Right renal cortex interstitium (tissue), 3 donors: ENCODE data around the gene LIN9. TPM values are rescaled to one million over a fixed set of nuclear protein-coding genes. Genes with fewer than 3 reads are reported as not detected.

Experiments
- DNase-seq, 3 donors: peaks; one replicate each; pipeline ENCODE4 v3.0.0-alpha.2; 2013; ENCODE audit warnings: low read depth in 3 of 3, low spot score in 2 of 3
- polyA plus RNA-seq, 3 donors: library from polyadenylated mRNA; unstranded; fragments of 120-200 nt; gene quantifications; one replicate each; pipeline ENCODE4 v1.2.1, GENCODE V29; 2013; ENCODE audit not compliant: insufficient read length in 3 of 3

Gene LIN9
- polyA plus RNA-seq, 3 donors = 10.5 to 12.1 (median 11.7) TPM

DNA sequence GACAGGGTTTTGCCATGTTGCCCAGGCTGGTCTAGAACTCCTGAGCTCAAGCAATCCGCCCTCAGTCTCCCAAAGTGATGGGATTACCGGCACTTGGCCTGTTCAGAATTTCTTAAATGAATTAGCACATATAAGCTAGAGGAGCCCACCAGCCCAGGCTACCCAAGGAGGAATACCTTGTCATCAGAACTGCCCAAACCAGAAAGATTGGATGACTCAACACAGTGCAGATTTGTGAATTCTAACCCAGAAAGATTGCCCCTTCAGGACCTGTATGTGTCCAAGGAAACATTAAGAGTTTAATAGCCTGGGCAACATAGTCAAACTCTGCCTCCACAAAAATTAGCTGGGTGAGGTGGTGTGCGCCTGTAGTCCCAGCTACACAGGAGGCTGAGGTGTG is 14.0 kb upstream of the LIN9 start:
- no peak for DNase-seq

- no peak for DNase-seq
Measured at GRCh38 chr1:226320930-226321329, 12.0 kb upstream of the LIN9 start.

- DNase-seq = no peak
Measured at GRCh38 chr1:226318471-226318870, 9.5 kb upstream of the LIN9 start.

- DNase-seq = no peak
Measured at GRCh38 chr1:226314055-226314454, 5.1 kb upstream of the LIN9 start.

DNA sequence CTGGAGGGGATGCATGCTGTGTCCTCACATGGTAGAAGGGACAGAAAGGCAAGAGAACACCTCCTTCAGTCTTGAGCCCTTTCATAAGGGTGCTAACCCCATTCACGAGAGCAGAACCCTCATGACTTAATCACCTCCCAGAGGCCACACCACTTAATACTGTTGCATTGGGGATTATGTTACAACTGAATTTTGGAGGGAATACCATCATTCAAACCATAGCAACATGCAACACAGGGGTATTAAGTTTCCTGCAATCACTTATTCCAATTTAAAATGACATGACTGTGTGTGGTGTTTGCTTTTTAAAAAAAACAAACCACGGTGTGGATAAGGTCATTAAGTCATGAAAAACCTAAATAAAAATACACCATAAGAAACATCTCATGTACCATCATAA is 3.1 kb upstream of the LIN9 start:
- DNase-seq = no peak

- no peak for DNase-seq
Measured at GRCh38 chr1:226311376-226311775, 2.4 kb upstream of the LIN9 start.

DNA sequence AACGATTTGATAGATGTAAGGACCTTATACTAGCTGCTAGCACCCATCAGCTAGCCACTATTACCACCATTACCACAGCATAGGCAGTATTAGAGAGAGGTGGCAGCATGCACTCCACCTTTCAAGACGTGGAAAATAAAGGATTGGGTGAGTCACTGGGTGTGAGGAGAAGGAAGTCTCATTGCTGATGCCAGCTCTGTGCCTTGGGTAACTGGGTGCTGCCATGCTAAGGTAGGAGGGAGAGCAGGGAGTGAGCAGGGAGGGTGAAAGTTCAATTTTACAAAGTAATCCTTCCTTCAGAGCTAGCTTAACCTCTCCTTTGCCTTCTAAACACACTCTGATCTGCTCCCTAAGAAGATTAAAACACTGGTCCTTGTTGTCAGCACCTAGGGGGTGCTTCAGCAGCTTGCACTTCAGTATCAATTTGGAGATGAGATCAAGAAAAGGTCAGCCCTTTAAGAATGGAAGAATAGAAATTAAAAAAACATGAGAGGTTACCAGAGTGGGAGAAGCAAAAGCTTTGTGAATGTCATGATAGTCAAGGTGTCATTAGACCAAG is 1.8 kb upstream of the LIN9 start:
- DNase-seq = no peak

DNA sequence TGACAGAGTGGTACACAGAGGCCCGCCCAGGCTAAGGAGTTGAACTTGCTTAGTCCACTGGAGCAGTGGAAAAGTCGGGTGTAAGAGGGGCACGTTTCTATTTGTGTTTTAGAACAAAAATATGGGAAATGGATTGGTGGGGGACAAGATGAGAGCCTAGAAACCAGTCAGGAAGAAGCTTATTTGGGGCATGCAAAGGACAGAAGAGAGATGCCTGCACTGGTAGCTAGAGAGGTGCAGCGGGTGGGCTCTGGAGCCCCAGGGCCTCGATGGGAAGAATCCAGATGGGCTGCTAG is 1.2 kb upstream of the LIN9 start:
- no peak for DNase-seq

GRCh38 chr1:226309398-226310244 is 657 bp upstream of the LIN9 start:
- peak in 1 of 3 donors; percentile 13 for DNase-seq

GRCh38 chr1:226308166-226308722 is 720 bp downstream of the LIN9 start:
- DNase-seq = peak in 1 of 3 donors; percentile 17

- no peak for DNase-seq
Measured at GRCh38 chr1:226306425-226306824, 2.5 kb downstream of the LIN9 start.

DNA sequence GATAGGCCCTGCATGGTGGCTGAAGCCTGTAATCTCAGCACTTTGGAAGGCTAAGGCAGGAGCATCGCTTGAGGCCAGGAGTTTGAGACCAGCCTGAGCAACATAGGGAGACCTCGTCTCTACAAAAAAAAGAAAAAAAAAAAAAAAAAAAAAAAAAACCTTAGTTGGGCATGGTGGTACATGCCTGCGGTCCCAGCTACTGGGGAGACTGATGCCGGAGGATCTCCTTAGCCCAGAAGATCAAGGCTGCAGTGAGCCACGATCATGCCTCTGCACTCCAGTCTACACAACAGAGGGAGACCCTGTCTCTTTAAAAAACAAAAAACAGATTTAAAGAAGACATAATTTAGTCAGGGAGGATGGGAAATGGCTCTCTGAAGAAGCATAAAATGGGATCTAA is 3.8 kb downstream of the LIN9 start:
- DNase-seq = no peak

DNA sequence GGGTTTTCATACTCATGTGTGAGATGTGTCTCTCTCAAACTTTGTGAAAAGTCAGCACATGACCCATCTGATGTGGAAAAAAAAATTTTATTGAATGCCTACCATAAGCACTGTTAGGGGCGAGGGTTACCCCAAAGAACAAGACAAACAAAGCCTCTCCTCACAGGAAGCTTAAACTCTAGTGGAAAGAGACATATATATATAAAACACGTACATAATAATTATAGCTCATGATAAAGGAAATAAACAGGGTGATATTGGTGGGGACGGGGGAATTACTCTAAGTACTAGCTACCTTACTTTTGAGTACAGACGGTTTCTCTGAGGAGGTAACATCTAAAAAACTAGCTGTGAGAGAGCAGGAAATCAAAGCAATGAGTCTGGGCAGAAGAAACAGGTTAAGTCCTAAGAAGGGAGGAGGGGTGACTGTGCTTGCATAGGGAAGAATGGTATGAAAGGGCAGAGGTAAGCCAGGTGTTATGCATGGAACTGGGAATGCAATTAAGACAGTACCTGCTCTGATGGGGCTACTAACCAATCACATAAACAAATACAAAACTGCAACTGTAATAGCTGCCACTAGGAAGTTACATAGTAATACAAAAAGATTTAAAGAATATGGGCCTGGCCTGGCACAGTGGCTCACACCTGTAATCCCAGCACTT is 4.5 kb downstream of the LIN9 start:
- DNase-seq = no peak

GRCh38 chr1:226302731-226303130 is 6.2 kb downstream of the LIN9 start:
- DNase-seq = no peak

DNA sequence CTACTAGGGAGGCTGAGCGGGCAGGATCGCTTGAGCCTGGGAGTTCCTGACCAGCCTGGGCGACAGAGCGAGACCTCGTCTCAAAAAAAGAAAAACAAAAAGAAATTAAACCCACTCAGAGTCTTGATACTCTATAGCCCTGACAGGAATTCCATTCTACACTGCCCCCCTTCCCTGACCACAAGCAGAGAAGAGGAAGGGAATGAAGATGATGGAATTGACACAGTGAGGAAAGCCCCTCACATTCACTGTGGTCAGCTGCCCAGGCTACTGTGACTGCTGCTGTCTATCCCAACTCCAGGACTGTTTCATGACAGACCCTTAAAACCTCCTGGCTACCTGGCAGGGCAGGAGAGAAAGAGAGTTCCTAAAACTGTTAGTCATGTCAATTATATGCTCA is 12.1 kb downstream of the LIN9 start:
- no peak for DNase-seq

DNA sequence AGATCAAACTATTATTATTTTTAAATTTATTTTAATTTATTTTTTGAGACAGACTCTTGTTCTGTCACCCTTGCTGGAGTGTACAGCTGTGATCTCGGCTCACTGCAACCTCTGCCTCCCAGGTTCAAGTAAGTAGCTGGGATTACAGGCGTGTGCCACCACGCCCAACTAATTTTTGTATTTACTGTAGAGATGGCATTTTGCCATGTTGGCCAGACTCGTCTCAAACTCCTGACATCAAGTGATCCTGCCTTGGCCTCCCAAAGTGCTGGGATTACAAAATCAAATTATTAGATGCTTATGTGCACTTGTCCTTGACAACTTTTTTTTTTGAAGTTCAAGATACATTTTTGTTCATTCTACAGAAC is 15.4 kb downstream of the LIN9 start:
- DNase-seq = no peak

GRCh38 chr1:226292874-226293552 is 16.0 kb downstream of the LIN9 start:
- no peak for DNase-seq

GRCh38 chr1:226287587-226287986 is 21.4 kb downstream of the LIN9 start:
- DNase-seq = no peak

DNA sequence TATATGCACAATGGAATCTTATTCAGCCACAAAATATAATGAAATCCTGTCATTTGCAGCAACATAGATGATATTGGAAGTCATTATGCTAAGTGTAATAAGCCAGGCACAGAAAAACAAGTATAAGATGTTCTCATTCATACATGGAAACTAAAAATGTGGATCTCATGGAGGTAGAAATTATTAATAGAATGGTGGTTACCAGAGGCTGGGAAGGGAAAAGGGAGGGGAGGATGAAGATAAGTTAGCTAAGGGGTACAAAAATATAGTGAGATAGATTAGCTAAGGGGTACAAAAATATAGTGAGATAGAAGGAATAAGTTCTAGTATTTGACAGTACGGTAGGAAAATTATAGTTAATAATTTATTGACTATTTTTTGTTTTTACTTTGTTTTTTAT is 27.9 kb downstream of the LIN9 start:
- DNase-seq = no peak

- no peak for DNase-seq
Measured at GRCh38 chr1:226279498-226279897, 29.5 kb downstream of the LIN9 start.

GRCh38 chr1:226277897-226278296 is 31.1 kb downstream of the LIN9 start:
- no peak for DNase-seq
